Activated T-helper 1 cell treated with Interleukin-2 at 50 U/mL for 16 hours (primary cell): ENCODE results near the gene B3GALNT2.

ENCODE experiments used
- DNase-seq: peaks from one replicate; pipeline ENCODE4 v3.0.0-alpha.2; 2020; ENCODE audit warnings: low read depth

Gene B3GALNT2

GRCh38 chr1:235450886-235451483, 53.3 kb downstream of the B3GALNT2 start:
- no peak for DNase-seq

- DNase-seq: no peak
Observed at GRCh38 chr1:235450433-235450832, 53.8 kb downstream of the B3GALNT2 start.

- DNase-seq: no peak
Observed at GRCh38 chr1:235448616-235449015, 55.6 kb downstream of the B3GALNT2 start.

- DNase-seq: no peak
Observed at GRCh38 chr1:235442788-235443429, 61.3 kb downstream of the B3GALNT2 start.

GRCh38 chr1:235441159-235441685, 63.0 kb downstream of the B3GALNT2 start:
- DNase-seq: no peak

DNA sequence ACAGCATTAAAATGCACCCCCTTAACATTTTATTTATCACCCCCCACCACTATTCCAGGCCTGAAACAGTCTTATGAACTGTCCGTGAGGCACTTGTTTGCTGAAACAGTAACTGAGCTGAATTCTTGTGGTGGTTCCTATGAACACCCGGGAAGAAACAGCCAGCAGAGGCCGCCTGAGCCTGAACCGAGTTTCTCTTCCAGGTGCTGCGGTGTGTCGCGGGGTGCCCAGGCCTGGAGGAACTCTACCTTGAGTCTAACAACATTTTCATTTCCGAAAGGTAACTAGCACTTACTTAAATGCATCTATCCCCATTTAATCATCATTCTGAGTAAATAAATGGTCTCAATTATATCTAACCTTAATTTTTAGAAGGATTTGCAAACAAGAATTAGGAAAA, 70.3 kb downstream of the B3GALNT2 start:
- DNase-seq: no peak

GRCh38 chr1:235430991-235431390, 73.3 kb downstream of the B3GALNT2 start:
- DNase-seq: no peak

DNA sequence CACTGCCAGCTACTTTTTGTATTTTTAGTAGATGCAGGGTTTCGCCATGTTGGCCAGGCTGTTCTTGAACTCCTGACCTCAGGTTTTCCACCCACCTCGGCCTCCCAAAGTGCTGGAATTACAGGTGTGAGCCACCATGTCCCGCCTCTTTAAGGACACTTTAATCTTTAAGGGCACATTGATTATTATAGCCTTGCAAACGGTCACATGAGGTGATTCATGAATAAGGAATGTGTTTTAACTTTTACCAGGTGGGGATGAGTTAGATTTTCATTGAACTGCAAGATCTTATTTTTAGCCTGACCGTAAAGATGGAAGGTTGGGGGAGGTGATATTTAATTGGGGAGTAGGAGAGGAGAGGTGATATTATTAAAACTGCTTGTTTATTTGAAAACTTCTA, 75.1 kb downstream of the B3GALNT2 start:
- no peak for DNase-seq

DNA sequence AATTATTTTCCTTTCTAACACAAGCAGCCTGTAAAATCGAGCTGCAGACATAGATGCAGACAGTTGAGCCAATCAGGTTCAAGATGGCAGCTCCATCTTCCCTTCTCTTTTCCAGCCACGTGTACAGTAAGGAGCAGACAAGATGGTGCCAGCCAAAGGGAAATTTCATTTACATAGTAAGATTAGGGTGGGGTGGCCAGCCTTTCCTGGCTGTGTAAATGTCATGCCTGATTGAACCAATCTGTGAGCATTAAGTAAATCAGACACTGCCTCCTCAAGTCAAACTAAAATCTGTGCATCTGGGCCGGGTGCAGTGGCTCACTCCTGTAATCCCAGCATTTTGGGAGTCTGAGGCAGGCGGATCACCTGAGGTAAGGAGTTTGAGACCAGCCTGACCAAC, 76.8 kb downstream of the B3GALNT2 start:
- DNase-seq: no peak

GRCh38 chr1:235426680-235427079, 77.6 kb downstream of the B3GALNT2 start:
- DNase-seq: no peak

DNA sequence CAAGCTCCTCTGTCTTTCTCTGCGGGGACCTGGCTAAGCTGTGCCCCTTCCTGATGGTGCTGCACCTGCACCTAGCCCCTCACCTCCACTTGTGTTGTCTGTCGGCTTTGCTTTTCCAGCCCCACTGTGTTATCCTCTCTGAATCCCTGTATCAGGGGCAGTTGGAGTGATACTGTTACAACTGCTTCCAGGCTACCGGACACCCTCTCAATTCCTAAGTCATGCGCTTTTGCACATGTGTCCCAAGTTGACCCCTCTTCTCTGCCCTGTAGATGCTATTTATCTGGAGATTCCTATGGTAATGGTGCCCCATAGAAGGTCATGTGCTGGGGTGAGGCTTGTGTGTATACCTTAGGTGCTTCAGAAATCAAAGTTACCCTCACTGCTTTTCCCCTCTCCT, 78.1 kb downstream of the B3GALNT2 start:
- no peak for DNase-seq

- no peak for DNase-seq
Observed at GRCh38 chr1:235425357-235425756, 78.9 kb downstream of the B3GALNT2 start.

- DNase-seq: no peak
Observed at GRCh38 chr1:235424092-235424491, 80.2 kb downstream of the B3GALNT2 start.

GRCh38 chr1:235423214-235423652, 81.0 kb downstream of the B3GALNT2 start:
- DNase-seq: no peak

DNA sequence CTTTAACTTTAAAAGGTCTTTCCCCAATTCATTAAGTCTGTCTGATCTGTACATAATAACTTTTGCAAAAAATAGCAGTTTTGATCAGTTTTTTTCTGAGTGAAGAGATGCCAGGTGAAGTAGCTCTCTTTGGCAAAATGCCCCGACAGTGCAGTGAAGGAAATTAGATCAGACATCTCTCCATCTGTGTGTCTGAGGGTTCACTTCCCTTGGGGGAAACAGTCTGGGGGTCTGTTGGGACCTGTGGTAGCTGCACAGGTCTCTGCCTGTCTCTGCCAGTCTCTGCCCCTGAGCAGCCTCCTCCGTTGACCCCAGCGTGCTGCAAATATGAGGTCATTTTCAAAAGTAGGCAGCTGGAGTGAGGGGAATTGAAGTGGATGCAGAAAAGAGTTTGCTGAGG, 82.5 kb downstream of the B3GALNT2 start:
- no peak for DNase-seq

- DNase-seq: peak; percentile 26
Observed at GRCh38 chr1:235417086-235417697, 87.1 kb downstream of the B3GALNT2 start.

DNA sequence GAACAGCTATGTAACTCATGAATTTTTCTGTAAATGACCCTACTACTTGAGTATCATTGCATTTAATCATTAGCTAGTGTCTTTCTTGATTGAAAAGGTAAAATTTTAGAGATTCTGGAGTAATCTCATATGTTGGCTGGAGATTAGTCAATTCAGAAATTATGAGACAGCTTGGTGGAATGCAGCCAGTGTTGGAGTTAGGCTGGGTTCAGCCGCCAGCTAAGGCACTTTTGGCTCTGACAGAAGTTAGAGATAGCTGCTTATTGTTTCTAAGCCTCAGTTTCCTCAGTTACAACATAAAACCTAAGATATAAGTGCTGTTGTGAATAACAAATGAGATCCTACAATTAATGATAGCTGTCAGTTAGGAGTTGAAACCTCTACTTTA, 87.6 kb downstream of the B3GALNT2 start:
- DNase-seq: no peak

GRCh38 chr1:235415008-235415904, 89.0 kb downstream of the B3GALNT2 start:
- DNase-seq: peak; percentile 30

DNA sequence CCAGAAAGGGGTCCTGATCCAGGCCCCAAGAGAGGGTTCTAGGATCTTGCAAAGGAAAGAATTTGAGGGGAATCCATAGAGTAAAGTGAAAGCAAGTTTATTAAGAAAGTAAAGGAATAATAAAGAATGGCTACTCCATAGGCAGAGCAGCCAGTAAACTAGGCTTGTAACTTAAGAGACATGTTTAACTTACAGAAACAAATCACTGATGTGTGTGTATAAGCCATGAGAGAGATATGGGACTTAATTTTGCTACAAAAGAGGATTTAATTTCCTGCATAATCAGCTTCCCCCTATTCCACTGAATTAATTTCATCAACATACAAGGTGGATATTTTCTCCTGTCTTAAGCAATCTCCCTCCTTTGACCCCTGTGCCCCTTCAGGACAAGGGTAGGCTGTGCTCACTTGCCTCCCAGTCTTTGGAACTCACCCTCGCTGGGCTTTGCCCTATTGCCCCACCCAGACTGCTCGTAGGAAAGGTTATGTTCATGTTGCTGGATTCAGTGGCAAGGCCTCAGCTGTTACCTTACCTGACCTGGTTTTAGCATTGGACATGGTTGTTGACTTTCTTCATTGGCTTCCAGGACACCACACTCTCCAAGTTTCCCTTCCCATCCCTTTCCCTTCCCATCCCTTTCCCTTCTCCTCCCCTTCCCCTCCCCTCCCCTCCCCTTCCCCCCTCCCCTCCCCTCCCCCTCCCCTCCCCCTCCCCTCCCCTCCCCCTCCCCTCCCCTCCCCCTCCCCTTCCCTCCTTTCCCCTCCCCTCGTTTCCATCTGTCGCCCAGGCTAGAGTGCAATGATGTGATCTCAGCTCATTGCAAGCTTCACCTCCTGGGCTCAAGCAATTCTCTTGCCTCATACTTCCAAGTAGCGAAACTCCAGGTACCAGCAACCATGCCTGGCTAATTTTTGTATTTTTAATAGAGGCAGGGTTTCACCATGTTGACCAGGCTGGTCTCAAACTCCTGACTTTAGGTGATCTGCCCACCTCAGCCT, 92.5 kb downstream of the B3GALNT2 start:
- no peak for DNase-seq

GRCh38 chr1:235410467-235410866, 93.8 kb downstream of the B3GALNT2 start:
- no peak for DNase-seq
